Right atrium auricular region (tissue), 2 donors: ENCODE results near the gene GCK. TPM values are rescaled to one million over a fixed set of nuclear protein-coding genes. Genes with fewer than 3 reads are reported as not detected.

Source experiments
- DNase-seq: peaks from one replicate; pipeline ENCODE4 v3.0.0-alpha.2; 2019; ENCODE audit warnings: low spot score
- H3K27ac ChIP-seq, 2 donors: fragments of 200-600 bp; sonication (generic); 1 replicate in 1 of 2; 2 replicates in 1 of 2; pipeline ENCODE4 v1.5.1; 2016 to 2019
- H3K27me3 ChIP-seq, 2 donors: fragments of 200-600 bp; sonication (generic); one replicate each; pipeline versions ENCODE4 v1.5.1 to v1.6.0; 2017 to 2019
- H3K36me3 ChIP-seq: fragments of 200-600 bp; sonication (generic); one replicate; pipeline ENCODE4 v1.5.1; 2016
- H3K4me1 ChIP-seq, 2 donors: fragments of 200-600 bp; sonication (generic); one replicate each; pipeline versions ENCODE4 v1.5.1 to v1.6.0; 2017 to 2019
- H3K4me3 ChIP-seq, 2 donors: fragments of 200-600 bp; sonication (generic); 1 replicate in 1 of 2; 2 replicates in 1 of 2; pipeline ENCODE4 v1.5.1; 2017 to 2019; ENCODE audit warnings: mild to moderate bottlenecking in 1 of 2, moderate library complexity in 1 of 2
- H3K9me3 ChIP-seq, 2 donors: fragments of 200-600 bp; sonication (generic); one replicate each; pipeline ENCODE4 v1.5.1; 2019
- CTCF ChIP-seq, 2 donors: fragments of 200-600 bp; sonication (generic); IDR thresholded peaks; one replicate each; pipeline ENCODE4 v1.5.1; 2019; ENCODE audit warnings: antibody characterized with exemption in 2 of 2
- total RNA-seq, 2 donors: library from RNA; depleted of rRNA; stranded (reverse); fragments of >200 nt; gene quantifications; one replicate each; pipeline ENCODE4 v1.1.0, GENCODE V29; 2016

Gene GCK
- total RNA-seq, 2 donors from 2014 or later = 11.1 to 21.0 TPM

DNA sequence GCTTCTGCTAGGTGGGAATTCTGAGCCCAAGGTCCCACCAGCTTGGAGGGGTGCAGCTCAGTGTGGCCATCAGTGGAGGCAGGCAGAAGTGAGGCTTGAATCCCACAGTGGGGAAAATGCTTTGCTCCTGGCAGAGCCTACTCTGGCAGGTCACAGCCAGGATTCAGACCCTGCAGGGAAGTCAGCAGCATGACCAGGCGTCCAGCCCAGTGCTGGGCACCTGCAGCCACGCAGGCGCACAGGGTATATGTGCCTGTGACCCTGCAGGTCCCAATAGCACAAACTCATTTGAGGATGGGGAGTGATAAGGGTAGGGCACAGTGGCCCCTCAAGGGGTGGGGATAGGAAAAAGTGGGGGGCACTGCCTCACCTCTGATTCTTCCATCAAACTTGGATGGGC lies 93.5 kb downstream of the GCK start:
- Histone ChIP-seq H3K4me1 (peaks cover 0 to 24% of the 10 kb centered on the region in 2 donors), H3K4me3 (no peak overlapping the region), H3K27me3 (no peaks in the 10 kb centered on the region), H3K36me3 (no peaks in the 10 kb centered on the region), H3K9me3 (no peaks in the 10 kb centered on the region), H3K27ac (no peak overlapping the region)
- no peak for TF ChIP-seq CTCF (IDR thresholded peaks at IDR 0.05)
- no peak for DNase-seq

GRCh38 chr7:44094883-44095592 lies 94.2 kb downstream of the GCK start:
- Histone ChIP-seq H3K9me3 (no peaks in the 10 kb centered on the region), H3K27me3 (no peaks in the 10 kb centered on the region), H3K4me1 (peaks cover 0 to 20% of the 10 kb centered on the region in 2 donors), H3K36me3 (no peaks in the 10 kb centered on the region), H3K27ac (peak overlapping the region in 1 of 2 donors; percentile 27), H3K4me3 (no peak overlapping the region)
- DNase-seq = no peak
- no peak for TF ChIP-seq CTCF (IDR thresholded peaks at IDR 0.05)

GRCh38 chr7:44094365-44094764 lies 94.9 kb downstream of the GCK start:
- H3K27ac ChIP-seq = peak overlapping the region in 1 of 2 donors; percentile 27
- H3K36me3 ChIP-seq = no peaks in the 10 kb centered on the region
- no peaks in the 10 kb centered on the region for H3K9me3 ChIP-seq
- H3K4me3 ChIP-seq = no peak overlapping the region
- no peaks in the 10 kb centered on the region for H3K27me3 ChIP-seq
- TF ChIP-seq CTCF (IDR thresholded peaks at IDR 0.05) = no peak
- H3K4me1 ChIP-seq = peaks cover 0 to 17% of the 10 kb centered on the region in 2 donors
- DNase-seq = no peak

Other genes with a start within 250 kb of the GCK start
- gene SPDYE1, start 191.5 kb downstream of the GCK start, total RNA-seq = not detected
- 10 to 100 TPM; 31.4 to 66.2 TPM for gene DBNL, start 144.7 kb downstream of the GCK start, total RNA-seq
- 1,000 to 10,000 TPM in 1 of 2 donors, 100 to 1,000 TPM in 1; 680 to 2,809 TPM for gene PGAM2, start 123.9 kb downstream of the GCK start, total RNA-seq
- 10 to 100 TPM; 18.5 to 31.3 TPM for gene POLM, start 106.9 kb downstream of the GCK start, total RNA-seq
- 100 to 1,000 TPM in 1 of 2 donors, 10 to 100 TPM in 1; 84.4 to 193 TPM for gene AEBP1, start 85.1 kb downstream of the GCK start, total RNA-seq
- gene POLD2, start 65.9 kb downstream of the GCK start, total RNA-seq = 10 to 100 TPM; 71.4 to 76.5 TPM
- over 10,000 TPM; 17,339 to 49,235 TPM for gene MYL7, start 48.1 kb downstream of the GCK start, total RNA-seq
- 10 to 100 TPM; 43.9 to 44.9 TPM for gene YKT6, start 11.5 kb upstream of the GCK start, total RNA-seq
- 10 to 100 TPM; 79.9 to 84.7 TPM for gene CAMK2B, start 136.2 kb upstream of the GCK start, total RNA-seq